Right atrium auricular region (tissue), 2 donors: ENCODE data around the gene COLEC11. TPM values are rescaled to one million over a fixed set of nuclear protein-coding genes. Genes with fewer than 3 reads are reported as not detected.

ENCODE experiments used
- DNase-seq: peaks from one replicate; pipeline ENCODE4 v3.0.0-alpha.2; 2019; ENCODE audit warnings: low spot score
- H3K27ac ChIP-seq, 2 donors: fragments of 200-600 bp; sonication (generic); 1 replicate in 1 of 2; 2 replicates in 1 of 2; pipeline ENCODE4 v1.5.1; 2016 to 2019
- H3K27me3 ChIP-seq, 2 donors: fragments of 200-600 bp; sonication (generic); one replicate each; pipeline versions ENCODE4 v1.5.1 to v1.6.0; 2017 to 2019
- H3K36me3 ChIP-seq: fragments of 200-600 bp; sonication (generic); one replicate; pipeline ENCODE4 v1.5.1; 2016
- H3K4me1 ChIP-seq, 2 donors: fragments of 200-600 bp; sonication (generic); one replicate each; pipeline versions ENCODE4 v1.5.1 to v1.6.0; 2017 to 2019
- H3K4me3 ChIP-seq, 2 donors: fragments of 200-600 bp; sonication (generic); 1 replicate in 1 of 2; 2 replicates in 1 of 2; pipeline ENCODE4 v1.5.1; 2017 to 2019; ENCODE audit warnings: mild to moderate bottlenecking in 1 of 2, moderate library complexity in 1 of 2
- H3K9me3 ChIP-seq, 2 donors: fragments of 200-600 bp; sonication (generic); one replicate each; pipeline ENCODE4 v1.5.1; 2019
- CTCF ChIP-seq, 2 donors: fragments of 200-600 bp; sonication (generic); IDR thresholded peaks; one replicate each; pipeline ENCODE4 v1.5.1; 2019; ENCODE audit warnings: antibody characterized with exemption in 2 of 2
- total RNA-seq, 2 donors: library from RNA; depleted of rRNA; stranded (reverse); fragments of >200 nt; gene quantifications; one replicate each; pipeline ENCODE4 v1.1.0, GENCODE V29; 2016

COLEC11 gene
- total RNA-seq, 2 donors from 2014 or later = 27.8 to 56.6 TPM

GRCh38 chr2:3628241-3628679, 33.3 kb downstream of the COLEC11 start:
- Histone ChIP-seq H3K9me3 (no peaks in the 10 kb centered on the region), H3K4me1 (peaks cover 0 to 9% of the 10 kb centered on the region in 2 donors), H3K4me3 (no peak overlapping the region), H3K36me3 (no peaks in the 10 kb centered on the region), H3K27ac (no peak overlapping the region), H3K27me3 (no peaks in the 10 kb centered on the region)
- no peak for DNase-seq
- TF ChIP-seq CTCF (IDR thresholded peaks at IDR 0.05) = no peak

GRCh38 chr2:3628800-3629199, 33.9 kb downstream of the COLEC11 start:
- H3K9me3 ChIP-seq = no peaks in the 10 kb centered on the region
- peaks cover 0 to 9% of the 10 kb centered on the region in 2 donors for H3K4me1 ChIP-seq
- no peaks in the 10 kb centered on the region for H3K27me3 ChIP-seq
- H3K27ac ChIP-seq = no peak overlapping the region
- no peak overlapping the region for H3K4me3 ChIP-seq
- DNase-seq = no peak
- no peak for TF ChIP-seq CTCF (IDR thresholded peaks at IDR 0.05)
- no peaks in the 10 kb centered on the region for H3K36me3 ChIP-seq

GRCh38 chr2:3630631-3631030, 35.7 kb downstream of the COLEC11 start:
- Histone ChIP-seq H3K9me3 (no peaks in the 10 kb centered on the region), H3K4me1 (peaks cover 0 to 9% of the 10 kb centered on the region in 2 donors), H3K27ac (no peak overlapping the region), H3K27me3 (no peaks in the 10 kb centered on the region), H3K4me3 (no peak overlapping the region), H3K36me3 (no peaks in the 10 kb centered on the region)
- no peak for DNase-seq
- no peak for TF ChIP-seq CTCF (IDR thresholded peaks at IDR 0.05)

- Histone ChIP-seq H3K4me3 (no peak overlapping the region), H3K4me1 (peaks cover 0 to 5% of the 10 kb centered on the region in 2 donors), H3K9me3 (no peaks in the 10 kb centered on the region), H3K27ac (no peak overlapping the region), H3K36me3 (no peaks in the 10 kb centered on the region), H3K27me3 (no peaks in the 10 kb centered on the region)
- no peak for DNase-seq
- TF ChIP-seq CTCF (IDR thresholded peaks at IDR 0.05) = no peak
Observed at GRCh38 chr2:3631161-3631850, 36.4 kb downstream of the COLEC11 start.

GRCh38 chr2:3631851-3632659, 37.1 kb downstream of the COLEC11 start:
- no peak for DNase-seq
- no peak for TF ChIP-seq CTCF (IDR thresholded peaks at IDR 0.05)
- no peaks in the 10 kb centered on the region for H3K27me3 ChIP-seq
- H3K27ac ChIP-seq = no peak overlapping the region
- no peak overlapping the region for H3K4me3 ChIP-seq
- no peaks in the 10 kb centered on the region for H3K9me3 ChIP-seq
- no peaks in the 10 kb centered on the region for H3K4me1 ChIP-seq
- H3K36me3 ChIP-seq = no peaks in the 10 kb centered on the region
